Spleen (tissue), 7 donors: ENCODE results near the gene HSDL2.

ENCODE experiments used
- CTCF ChIP-seq, 11 experiments: fragments of 200-600 bp in 7 of 11; fragments of 450-650 bp in 4 of 11; sonication (generic) in 4 of 11; IDR thresholded peaks in 8 of 11; conservative IDR thresholded peaks in 3 of 11; 1 replicate in 7 of 11; 2 replicates in 4 of 11; pipeline versions ENCODE4 v1.4.0 to v1.8.0; 2016 to 2021; ENCODE audit warnings: antibody characterized with exemption in 11 of 11, inconsistent platforms in 4 of 11, mild to moderate bottlenecking in 1 of 11
- POLR2A ChIP-seq, 3 donors: fragments of 450-650 bp; IDR thresholded peaks; one replicate each; pipeline ENCODE4 v1.5.1; 2017; ENCODE audit warnings: antibody characterized with exemption in 3 of 3, mild to moderate bottlenecking in 1 of 3
- POLR2AphosphoS5 ChIP-seq, 3 donors: sonication (generic); formaldehyde crosslinking; IDR thresholded peaks; one replicate each; pipeline ENCODE4 v1.5.1; 2017; ENCODE audit warnings: antibody characterized with exemption in 3 of 3
- donor health status: DM: no; HTN: no; CAD: no; lungs with moderate emphysema.
- donor health status: DM: no; HTN: no; CAD: no.
- donor health status: DM: no; HTN: no; CAD: no.

- TF ChIP-seq CTCF (IDR thresholded peaks at IDR 0.05 in 8 of 11, conservative IDR thresholded peaks at IDR 0.05 in 3 of 11) (no peak), POLR2AphosphoS5 (IDR thresholded peaks at IDR 0.05) (no peak), POLR2A (IDR thresholded peaks at IDR 0.05) (no peak)
Observed at GRCh38 chr9:112487799-112488340, 108.0 kb downstream of the HSDL2 start.
